Brain pericyte (primary cell): ENCODE results near the gene HMGB2.

Experiments
- DNase-seq: peaks from one replicate; pipeline ENCODE4 v3.0.0-alpha.2; 2012; ENCODE audit warnings: low read depth, low spot score

Gene HMGB2

GRCh38 chr4:173334085-173334890 lies at the start of gene HMGB2:
Gene HMGB2, minus strand, starts transcription at chr4:173334358. Its CDS starts 709 bp downstream, at chr4:173333649.
- peak; percentile 100 for DNase-seq

- no peak for DNase-seq
Measured at GRCh38 chr4:173382349-173382748, 48.2 kb upstream of the HMGB2 start.

GRCh38 chr4:173381610-173382009 lies 47.5 kb upstream of the HMGB2 start:
- no peak for DNase-seq

- DNase-seq = no peak
Measured at GRCh38 chr4:173380987-173381386, 46.8 kb upstream of the HMGB2 start.

- DNase-seq = no peak
Measured at GRCh38 chr4:173379929-173380328, 45.8 kb upstream of the HMGB2 start.

GRCh38 chr4:173374588-173374987 lies 40.4 kb upstream of the HMGB2 start:
- DNase-seq = no peak

GRCh38 chr4:173371292-173372192 lies 37.4 kb upstream of the HMGB2 start:
- DNase-seq = peak; percentile 33

GRCh38 chr4:173370477-173371291 lies 36.5 kb upstream of the HMGB2 start, which contains the start of gene SAP30:
Gene SAP30, plus strand, starts transcription at chr4:173370954. Its CDS starts 229 bp downstream, at chr4:173371183.
- DNase-seq = peak; percentile 93

- no peak for DNase-seq
Measured at GRCh38 chr4:173370130-173370476, 35.9 kb upstream of the HMGB2 start.

GRCh38 chr4:173367946-173368345 lies 33.8 kb upstream of the HMGB2 start:
- no peak for DNase-seq

- DNase-seq = no peak
Measured at GRCh38 chr4:173367285-173367684, 33.1 kb upstream of the HMGB2 start.

GRCh38 chr4:173365359-173365996 lies 31.3 kb upstream of the HMGB2 start:
- DNase-seq = no peak

- no peak for DNase-seq
Measured at GRCh38 chr4:173362666-173363065, 28.5 kb upstream of the HMGB2 start.

GRCh38 chr4:173360587-173361221 lies 26.5 kb upstream of the HMGB2 start:
- no peak for DNase-seq

GRCh38 chr4:173357939-173358338 lies 23.8 kb upstream of the HMGB2 start:
- DNase-seq = no peak

- DNase-seq = no peak
Measured at GRCh38 chr4:173347467-173347866, 13.3 kb upstream of the HMGB2 start.

GRCh38 chr4:173346074-173346473 lies 11.9 kb upstream of the HMGB2 start:
- no peak for DNase-seq

- no peak for DNase-seq
Measured at GRCh38 chr4:173345648-173346047, 11.5 kb upstream of the HMGB2 start.

- no peak for DNase-seq
Measured at GRCh38 chr4:173343832-173344397, 9.8 kb upstream of the HMGB2 start.

GRCh38 chr4:173337463-173337862 lies 3.3 kb upstream of the HMGB2 start:
- no peak for DNase-seq
